Glutamatergic neuron (in vitro differentiated cells): ENCODE results near the gene POLR3B. TPM values are rescaled to one million over a fixed set of nuclear protein-coding genes. Genes with fewer than 3 reads are reported as not detected.

Experiments
- DNase-seq: peaks from one replicate; pipeline ENCODE4 v3.0.0; 2022
- H3K27ac Mint-ChIP-seq: one replicate; pipeline ENCODE4 v1.8.0; 2020; ENCODE audit warnings: mild to moderate bottlenecking, mixed read lengths, inconsistent platforms; ENCODE audit not compliant: unreplicated experiment
- H3K27me3 Mint-ChIP-seq: one replicate; pipeline ENCODE4 v1.8.0; 2020; ENCODE audit warnings: mild to moderate bottlenecking, moderate library complexity, mixed read lengths, inconsistent platforms; ENCODE audit not compliant: unreplicated experiment
- H3K36me3 Mint-ChIP-seq: one replicate; pipeline ENCODE4 v1.8.0; 2020; ENCODE audit warnings: mild to moderate bottlenecking, mixed read lengths, inconsistent platforms; ENCODE audit not compliant: unreplicated experiment
- H3K4me1 Mint-ChIP-seq: one replicate; pipeline ENCODE4 v1.8.0; 2020; ENCODE audit warnings: mild to moderate bottlenecking, low read depth, mixed read lengths, inconsistent platforms; ENCODE audit not compliant: unreplicated experiment
- H3K4me3 Mint-ChIP-seq: one replicate; pipeline ENCODE4 v1.8.0; 2020; ENCODE audit warnings: mild to moderate bottlenecking, mixed read lengths, inconsistent platforms; ENCODE audit not compliant: unreplicated experiment
- H3K9me3 Mint-ChIP-seq: one replicate; pipeline ENCODE4 v1.8.0; 2020; ENCODE audit warnings: mild to moderate bottlenecking, moderate library complexity, mixed read lengths, inconsistent platforms; ENCODE audit not compliant: unreplicated experiment
- CTCF ChIP-seq: fragments of 200-600 bp; sonication (generic); IDR thresholded peaks from one replicate; pipeline ENCODE4 v1.5.0; 2021; ENCODE audit not compliant: partially characterized antibody, unreplicated experiment
- total RNA-seq: library from RNA; stranded (reverse); fragmentation: NEBNext Ultra II Directional; extraction: Animal tissue kit (Norgen Biotek cat#: 25700); gene quantifications from one replicate; pipeline ENCODE4 v1.2.1, GENCODE V29; 2021; ENCODE audit not compliant: unreplicated experiment

POLR3B gene
- total RNA-seq, 1 donor from 2014 or later = 12.1 TPM

- no peaks in the 10 kb centered on the region for H3K9me3 Mint-ChIP-seq
- DNase-seq = no peak
- no peak for TF ChIP-seq CTCF
- no peaks in the 10 kb centered on the region for H3K27me3 Mint-ChIP-seq
- H3K4me1 Mint-ChIP-seq = no peaks in the 10 kb centered on the region
- peaks cover 4% of the 10 kb centered on the region for H3K36me3 Mint-ChIP-seq
- no peak overlapping the region for H3K27ac Mint-ChIP-seq
- no peak overlapping the region for H3K4me3 Mint-ChIP-seq
These were observed 65.7 kb downstream of the POLR3B start for GRCh38 chr12:106423291-106423690.

DNA sequence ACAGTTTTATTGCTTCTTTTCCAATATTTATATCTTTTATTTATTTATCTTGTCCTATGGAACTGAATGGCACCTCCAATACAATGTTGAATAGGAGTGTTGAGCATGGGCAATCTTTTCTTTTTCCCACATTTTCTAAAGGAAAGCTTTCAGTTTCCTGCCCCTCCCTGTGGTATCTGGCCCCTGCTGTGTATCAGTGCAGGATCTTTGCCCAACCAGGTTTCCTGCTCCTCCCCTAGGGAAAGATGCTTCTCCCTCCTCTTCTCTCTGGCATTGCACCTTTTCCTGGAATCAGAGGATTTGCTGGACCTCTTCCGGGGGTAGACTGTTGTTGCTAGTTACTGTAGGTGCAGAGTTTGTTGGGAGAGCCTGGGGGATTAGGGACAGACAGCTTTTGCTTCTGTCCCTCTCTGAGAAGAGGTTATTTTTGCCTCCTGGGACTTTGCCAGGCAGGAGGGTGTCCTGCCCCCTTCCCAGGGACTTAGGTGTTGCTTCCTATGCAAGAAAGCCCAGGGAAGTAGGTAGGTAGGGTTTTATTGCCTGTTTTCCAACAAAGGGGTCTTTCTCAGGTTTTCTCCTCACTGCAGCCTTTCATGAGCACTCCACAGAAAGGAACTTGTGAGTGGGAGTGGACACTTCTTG, 67.6 kb downstream of the POLR3B start:
- Mint-ChIP-seq H3K36me3 (peaks cover 4% of the 10 kb centered on the region), H3K4me1 (no peaks in the 10 kb centered on the region), H3K27ac (no peak overlapping the region), H3K4me3 (no peak overlapping the region), H3K27me3 (no peaks in the 10 kb centered on the region), H3K9me3 (no peaks in the 10 kb centered on the region)
- no peak for TF ChIP-seq CTCF
- no peak for DNase-seq

- Mint-ChIP-seq H3K4me3 (no peak overlapping the region), H3K36me3 (no peaks in the 10 kb centered on the region), H3K27me3 (no peaks in the 10 kb centered on the region), H3K4me1 (no peaks in the 10 kb centered on the region), H3K9me3 (no peaks in the 10 kb centered on the region), H3K27ac (no peak overlapping the region)
- TF ChIP-seq CTCF = no peak
- no peak for DNase-seq
These were observed 70.4 kb downstream of the POLR3B start for GRCh38 chr12:106427917-106428316.

DNA sequence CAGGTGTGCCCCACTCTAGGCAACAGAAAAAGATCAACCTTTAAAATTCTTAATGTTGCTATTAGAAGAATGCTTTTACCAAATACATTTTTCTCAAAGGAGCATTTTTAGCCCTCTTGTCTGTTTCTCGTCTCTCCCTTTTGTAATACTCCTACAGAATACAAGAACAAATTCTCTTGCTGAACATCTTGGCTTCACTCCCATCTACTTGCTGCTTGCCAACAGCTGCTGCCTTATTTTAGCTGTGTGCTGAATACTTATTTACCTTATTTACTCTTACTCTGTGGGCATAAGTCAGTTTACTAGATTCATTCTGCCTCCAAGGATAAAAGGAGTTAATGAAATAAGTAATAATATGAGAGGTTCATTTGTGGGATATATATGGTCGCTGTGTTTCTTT, 70.8 kb downstream of the POLR3B start:
- Mint-ChIP-seq H3K4me1 (no peaks in the 10 kb centered on the region), H3K27me3 (no peaks in the 10 kb centered on the region), H3K4me3 (no peak overlapping the region), H3K36me3 (no peaks in the 10 kb centered on the region), H3K9me3 (no peaks in the 10 kb centered on the region), H3K27ac (no peak overlapping the region)
- no peak for TF ChIP-seq CTCF
- no peak for DNase-seq

- Mint-ChIP-seq H3K4me3 (no peak overlapping the region), H3K27me3 (no peaks in the 10 kb centered on the region), H3K4me1 (no peaks in the 10 kb centered on the region), H3K27ac (no peak overlapping the region), H3K9me3 (no peaks in the 10 kb centered on the region), H3K36me3 (no peaks in the 10 kb centered on the region)
- no peak for DNase-seq
- TF ChIP-seq CTCF = no peak
These were observed 71.5 kb downstream of the POLR3B start for GRCh38 chr12:106429043-106429552.
